Measurements from ENCODE around the gene OSBPL6. TPM values are rescaled to one million over a fixed set of nuclear protein-coding genes. Genes with fewer than 3 reads are reported as not detected.
A peak's percentile ranks its signal among the peaks of the same experiment; 100 is the strongest.

Gene OSBPL6
- total RNA-seq, 2 experiments from 2014 or later: 2.5 to 3.3 TPM

- ChIA-PET POLR2A (no interaction called here), CTCF (no interaction called here)
- Mint-ChIP-seq H3K27ac (no peak overlapping the region), H3K9me3 (ENCODE audit: low read depth) (no peaks in the 10 kb centered on the region), H3K4me1 (no peaks in the 10 kb centered on the region), H3K27me3 (peaks cover 6% of the 10 kb centered on the region), H3K36me3 (ENCODE audit: low read depth) (no peaks in the 10 kb centered on the region), H3K4me3 (no peak overlapping the region)
- ATAC-seq (no peak), DNase-seq (no peak)
- intact Hi-C loops (cut with DNase I, micrococcal nuclease): no loop called here
Observed at GRCh38 chr2:178279142-178279541, 84.8 kb downstream of the OSBPL6 start.

GRCh38 chr2:178279636-178280035 lies 85.3 kb downstream of the OSBPL6 start:
- intact Hi-C loops (cut with DNase I, micrococcal nuclease): loop anchor here (1.0 to 5.0 kb wide), 2 partner anchors 147 to 167 kb away; partner anchors contain the start of gene RBM45 (in 2 of the 2)
- Mint-ChIP-seq H3K4me3 (no peak overlapping the region), H3K9me3 (ENCODE audit: low read depth) (no peaks in the 10 kb centered on the region)

GRCh38 chr2:178280244-178280852 lies 86.0 kb downstream of the OSBPL6 start:
- Mint-ChIP-seq H3K9me3 (ENCODE audit: low read depth) (no peaks in the 10 kb centered on the region), H3K27me3 (peaks cover 6% of the 10 kb centered on the region), H3K4me3 (no peak overlapping the region), H3K27ac (no peak overlapping the region), H3K36me3 (ENCODE audit: low read depth) (no peaks in the 10 kb centered on the region), H3K4me1 (no peaks in the 10 kb centered on the region)
- ChIA-PET CTCF (interaction anchor here (0.7 to 1.1 kb wide), 9 partner anchors 81 to 1720 kb away, joined by 3 to 7 read pairs (median 4); partner anchors contain the start of gene RBM45), POLR2A (no interaction called here)
- ATAC-seq (peak; percentile 61), DNase-seq (peak; percentile 45)
- intact Hi-C loops (cut with DNase I, micrococcal nuclease): loop anchor here (1.0 to 5.0 kb wide), 2 partner anchors 148 to 168 kb away; partner anchors contain the start of gene RBM45 (in 2 of the 2)

More at GRCh38 chr2:178279636-178280035, 85.3 kb downstream of the OSBPL6 start:
- peaks cover 6% of the 10 kb centered on the region for H3K27me3 Mint-ChIP-seq
- ATAC-seq: no peak
- no peak overlapping the region for H3K27ac Mint-ChIP-seq
- no peaks in the 10 kb centered on the region for H3K36me3 Mint-ChIP-seq (ENCODE audit: low read depth)
- ChIA-PET POLR2A (no interaction called here), CTCF (interaction anchor here (0.7 to 1.1 kb wide), 8 partner anchors 80 to 238 kb away, joined by 3 to 7 read pairs (median 4); partner anchors contain the start of gene RBM45)
- no peaks in the 10 kb centered on the region for H3K4me1 Mint-ChIP-seq
- DNase-seq: no peak

GRCh38 chr2:178282075-178282815 lies 87.9 kb downstream of the OSBPL6 start:
- H3K27me3 Mint-ChIP-seq: peaks cover 6% of the 10 kb centered on the region
- H3K9me3 Mint-ChIP-seq (ENCODE audit: low read depth): no peaks in the 10 kb centered on the region
- intact Hi-C loops (cut with DNase I, micrococcal nuclease): loop anchor here in 1 of 2 experiments (5.0 kb wide), 1 partner anchor 150 kb away; no protein-coding TSS in a partner anchor
- ATAC-seq (no peak), DNase-seq (no peak)
- H3K27ac Mint-ChIP-seq: no peak overlapping the region
- no peaks in the 10 kb centered on the region for H3K4me1 Mint-ChIP-seq
- ChIA-PET POLR2A (no interaction called here), CTCF (interaction anchor here (0.6 to 2.1 kb wide), 2 partner anchors 23 to 170 kb away, joined by 3 to 12 read pairs; partner anchors contain the start of gene RBM45)
- no peaks in the 10 kb centered on the region for H3K36me3 Mint-ChIP-seq (ENCODE audit: low read depth)
- H3K4me3 Mint-ChIP-seq: no peak overlapping the region

GRCh38 chr2:178283341-178283918 lies 89.1 kb downstream of the OSBPL6 start:
- intact Hi-C loops (cut with DNase I, micrococcal nuclease): loop anchor here in 1 of 2 experiments (5.0 kb wide), 1 partner anchor 151 kb away; no protein-coding TSS in a partner anchor
- ChIA-PET CTCF (interaction anchor here (0.5 to 1.9 kb wide), 4 partner anchors 131 to 408 kb away, joined by 3 to 5 read pairs (median 3); partner anchors contain the start of gene RBM45), POLR2A (no interaction called here)
- no peaks in the 10 kb centered on the region for H3K36me3 Mint-ChIP-seq (ENCODE audit: low read depth)
- ATAC-seq: no peak
- H3K9me3 Mint-ChIP-seq (ENCODE audit: low read depth): no peaks in the 10 kb centered on the region
- no peaks in the 10 kb centered on the region for H3K27me3 Mint-ChIP-seq
- DNase-seq: no peak
- no peak overlapping the region for H3K4me3 Mint-ChIP-seq
- H3K27ac Mint-ChIP-seq: no peak overlapping the region
- H3K4me1 Mint-ChIP-seq: no peaks in the 10 kb centered on the region

- ChIA-PET POLR2A (no interaction called here), CTCF (interaction anchor here (0.7 to 1.9 kb wide), 4 partner anchors 10 to 172 kb away, joined by 3 to 8 read pairs (median 6); partner anchors contain the start of gene RBM45)
- no peak for ATAC-seq
- no peak for DNase-seq
- Mint-ChIP-seq H3K4me1 (no peaks in the 10 kb centered on the region), H3K4me3 (no peak overlapping the region), H3K9me3 (ENCODE audit: low read depth) (no peaks in the 10 kb centered on the region), H3K27ac (no peak overlapping the region), H3K27me3 (peaks cover 2% of the 10 kb centered on the region), H3K36me3 (ENCODE audit: low read depth) (no peaks in the 10 kb centered on the region)
- intact Hi-C loops (cut with DNase I, micrococcal nuclease): loop anchor here in 1 of 2 experiments (5.0 kb wide), 1 partner anchor 152 kb away; no protein-coding TSS in a partner anchor
Observed at GRCh38 chr2:178284613-178285286, 90.4 kb downstream of the OSBPL6 start.

GRCh38 chr2:178285287-178285615 lies 90.9 kb downstream of the OSBPL6 start:
- H3K36me3 Mint-ChIP-seq (ENCODE audit: low read depth): no peaks in the 10 kb centered on the region
- H3K9me3 Mint-ChIP-seq (ENCODE audit: low read depth): no peaks in the 10 kb centered on the region
- no peak overlapping the region for H3K27ac Mint-ChIP-seq
- H3K4me3 Mint-ChIP-seq: no peak overlapping the region
- ChIA-PET CTCF (interaction anchor here (0.7 to 1.9 kb wide), 4 partner anchors 10 to 173 kb away, joined by 3 to 8 read pairs (median 6); partner anchors contain the start of gene RBM45), POLR2A (no interaction called here)
- no peak for ATAC-seq
- H3K27me3 Mint-ChIP-seq: peaks cover 2% of the 10 kb centered on the region
- DNase-seq: no peak
- intact Hi-C loops (cut with DNase I, micrococcal nuclease): no loop called here
- H3K4me1 Mint-ChIP-seq: no peaks in the 10 kb centered on the region

GRCh38 chr2:178286636-178287035 lies 92.3 kb downstream of the OSBPL6 start:
- H3K27ac Mint-ChIP-seq: no peak overlapping the region
- no peaks in the 10 kb centered on the region for H3K36me3 Mint-ChIP-seq (ENCODE audit: low read depth)
- no peak for ATAC-seq
- ChIA-PET CTCF (interaction anchor here (1.6 kb wide), 1 partner anchor 180 kb away, joined by 3 read pairs; no protein-coding TSS in a partner anchor), POLR2A (no interaction called here)
- no peak for DNase-seq
- H3K4me3 Mint-ChIP-seq: no peak overlapping the region
- no peaks in the 10 kb centered on the region for H3K4me1 Mint-ChIP-seq
- H3K27me3 Mint-ChIP-seq: peaks cover 6% of the 10 kb centered on the region
- intact Hi-C loops (cut with DNase I, micrococcal nuclease): no loop called here
- H3K9me3 Mint-ChIP-seq (ENCODE audit: low read depth): no peaks in the 10 kb centered on the region

- no peak for DNase-seq
- Mint-ChIP-seq H3K27ac (no peak overlapping the region), H3K9me3 (ENCODE audit: low read depth) (no peaks in the 10 kb centered on the region), H3K36me3 (ENCODE audit: low read depth) (no peaks in the 10 kb centered on the region), H3K4me3 (no peak overlapping the region), H3K4me1 (no peaks in the 10 kb centered on the region), H3K27me3 (peaks cover 9% of the 10 kb centered on the region)
- no peak for ATAC-seq
- ChIA-PET CTCF (interaction anchor here (0.7 to 1.5 kb wide), 2 partner anchors 89 to 176 kb away, joined by 3 read pairs; partner anchors contain the start of gene RBM45), POLR2A (interaction anchor here (1.3 kb wide), 1 partner anchor 9 kb away, joined by 5 read pairs; no protein-coding TSS in a partner anchor)
- intact Hi-C loops (cut with DNase I, micrococcal nuclease): no loop called here
Observed at GRCh38 chr2:178287652-178288344, 93.5 kb downstream of the OSBPL6 start.

- Mint-ChIP-seq H3K4me1 (no peaks in the 10 kb centered on the region), H3K27ac (no peak overlapping the region), H3K9me3 (ENCODE audit: low read depth) (no peaks in the 10 kb centered on the region), H3K4me3 (no peak overlapping the region), H3K27me3 (peaks cover 12% of the 10 kb centered on the region), H3K36me3 (ENCODE audit: low read depth) (no peaks in the 10 kb centered on the region)
- ChIA-PET CTCF (no interaction called here), POLR2A (no interaction called here)
- no peak for ATAC-seq
- intact Hi-C loops (cut with DNase I, micrococcal nuclease): no loop called here
- DNase-seq: no peak
Observed at GRCh38 chr2:178291703-178292102, 97.4 kb downstream of the OSBPL6 start.
